ENCODE results near the gene OTOP1.
"Not testable (repeated sequence)": the region's sequence is repeated elsewhere in the genome, so short reads cannot be mapped to it uniquely, and the experiment has no call there.

The OTOP1 gene

GRCh38 chr4:4164532-4165173, 62.1 kb downstream of the OTOP1 start:
- not testable (repeated sequence) for H3K27ac ChIP-seq (replicated peaks); H3K4me3 ChIP-seq (replicated peaks; ENCODE audit: insufficient read depth, low read length); DNase-seq (ENCODE audit: low read depth in 1 of 2, low spot score in 1 of 2); H3K27me3 ChIP-seq (ENCODE audit: insufficient read depth, poor library complexity, severe bottlenecking)

- not testable (repeated sequence) for H3K27ac ChIP-seq (replicated peaks); H3K4me3 ChIP-seq (replicated peaks; ENCODE audit: insufficient read depth, low read length); H3K27me3 ChIP-seq (ENCODE audit: insufficient read depth, poor library complexity, severe bottlenecking); DNase-seq (ENCODE audit: low read depth in 1 of 2, low spot score in 1 of 2)
These were observed 64.5 kb downstream of the OTOP1 start for GRCh38 chr4:4162186-4162585.

GRCh38 chr4:4160956-4161665, 65.6 kb downstream of the OTOP1 start:
- DNase-seq (ENCODE audit: low read depth in 1 of 2, low spot score in 1 of 2); H3K27me3 ChIP-seq (ENCODE audit: insufficient read depth, poor library complexity, severe bottlenecking); H3K27ac ChIP-seq (replicated peaks); H3K4me3 ChIP-seq (replicated peaks; ENCODE audit: insufficient read depth, low read length): not testable (repeated sequence)

GRCh38 chr4:4145622-4146021, 81.1 kb downstream of the OTOP1 start:
- H3K27me3 ChIP-seq (ENCODE audit: insufficient read depth, poor library complexity, severe bottlenecking); H3K27ac ChIP-seq (replicated peaks); H3K4me3 ChIP-seq (replicated peaks; ENCODE audit: insufficient read depth, low read length); DNase-seq (ENCODE audit: low read depth in 1 of 2, low spot score in 1 of 2): not testable (repeated sequence)

- not testable (repeated sequence) for DNase-seq (ENCODE audit: low read depth in 1 of 2, low spot score in 1 of 2); H3K4me3 ChIP-seq (replicated peaks; ENCODE audit: insufficient read depth, low read length); H3K27ac ChIP-seq (replicated peaks); H3K27me3 ChIP-seq (ENCODE audit: insufficient read depth, poor library complexity, severe bottlenecking)
These were observed 83.4 kb downstream of the OTOP1 start for GRCh38 chr4:4143376-4143775.

- DNase-seq (ENCODE audit: low read depth in 1 of 2, low spot score in 1 of 2); H3K4me3 ChIP-seq (replicated peaks; ENCODE audit: insufficient read depth, low read length); H3K27me3 ChIP-seq (ENCODE audit: insufficient read depth, poor library complexity, severe bottlenecking); H3K27ac ChIP-seq (replicated peaks): not testable (repeated sequence)
These were observed 84.0 kb downstream of the OTOP1 start for GRCh38 chr4:4142679-4143078.

GRCh38 chr4:4141186-4141585, 85.5 kb downstream of the OTOP1 start:
- not testable (repeated sequence) for H3K4me3 ChIP-seq (replicated peaks; ENCODE audit: insufficient read depth, low read length); H3K27ac ChIP-seq (replicated peaks); DNase-seq (ENCODE audit: low read depth in 1 of 2, low spot score in 1 of 2); H3K27me3 ChIP-seq (ENCODE audit: insufficient read depth, poor library complexity, severe bottlenecking)
